Upper lobe of left lung (tissue), 6 donors: ENCODE data around the gene GET4. TPM values are rescaled to one million over a fixed set of nuclear protein-coding genes. Genes with fewer than 3 reads are reported as not detected.
A peak's percentile ranks its signal among the peaks of the same experiment; 100 is the strongest.

Experiments
- ATAC-seq, 2 donors: fragments of 200-7000 bp; cut with Tn5 transposase; one replicate each; pipeline ENCODE4 v1.9.1; 2022; ENCODE audit warnings: mild to moderate bottlenecking in 2 of 2, moderate library complexity in 2 of 2; ENCODE audit not compliant: low FRiP score in 2 of 2
- DNase-seq, 2 donors: peaks; one replicate each; pipeline ENCODE4 v3.0.0-alpha.2; 2019 to 2020
- H3K27ac ChIP-seq, 4 donors: fragments of 200-600 bp; sonication (generic); one replicate each; pipeline ENCODE4 v1.5.1; 2016 to 2019
- H3K27me3 ChIP-seq, 4 donors: fragments of 200-600 bp; sonication (generic); one replicate each; pipeline ENCODE4 v1.5.1; 2017 to 2019
- H3K36me3 ChIP-seq, 4 donors: fragments of 200-600 bp; sonication (generic); one replicate each; pipeline ENCODE4 v1.5.1; 2016 to 2019
- H3K4me1 ChIP-seq, 4 donors: fragments of 200-600 bp; sonication (generic); one replicate each; pipeline ENCODE4 v1.5.1; 2018 to 2019
- H3K4me3 ChIP-seq, 4 donors: fragments of 200-600 bp; sonication (generic); one replicate each; pipeline ENCODE4 v1.5.1; 2017 to 2019; ENCODE audit warnings: mild to moderate bottlenecking in 2 of 4, moderate library complexity in 1 of 4
- H3K9me3 ChIP-seq, 4 donors: fragments of 200-600 bp; sonication (generic); one replicate each; pipeline ENCODE4 v1.5.1; 2018 to 2019
- CTCF ChIP-seq, 6 experiments: fragments of 450-650 bp in 4 of 6; fragments of 200-600 bp in 2 of 6; sonication (generic) in 2 of 6; IDR thresholded peaks; one replicate each; pipeline ENCODE4 v1.5.1; 2016 to 2019; ENCODE audit warnings: antibody characterized with exemption in 6 of 6
- EP300 ChIP-seq, 4 donors: sonication (generic); formaldehyde crosslinking; IDR thresholded peaks; one replicate each; pipeline ENCODE4 v1.5.1; 2017; ENCODE audit warnings: antibody characterized with exemption in 4 of 4, control low read depth in 2 of 4
- POLR2A ChIP-seq, 4 donors: fragments of 450-650 bp; IDR thresholded peaks; one replicate each; pipeline ENCODE4 v1.5.1; 2016 to 2017; ENCODE audit warnings: antibody characterized with exemption in 4 of 4, mild to moderate bottlenecking in 2 of 4
- POLR2AphosphoS5 ChIP-seq, 2 donors: sonication (generic); formaldehyde crosslinking; IDR thresholded peaks; one replicate each; pipeline ENCODE4 v1.5.1; 2017; ENCODE audit warnings: antibody characterized with exemption in 2 of 2
- WGBS, 2 donors: methylation state at CpG; one replicate each; pipeline ENCODE4 v1.1.5; 2017 to 2018; 5-methylcytosine and 5-hydroxymethylcytosine counted together
- total RNA-seq, 6 donors: library from RNA; depleted of rRNA in 4 of 6; stranded (reverse); fragments of >200 nt in 4 of 6; gene quantifications; one replicate each; pipeline versions ENCODE4 v1.1.0 to v1.2.1, GENCODE V29; 2016 to 2021
- donor health status: DM: no; HTN: no; CAD: no; lungs with moderate emphysema.
- donor health status: DM: no; HTN: yes; CAD: no; lungs with severe emphysema.

Gene GET4
- total RNA-seq, 6 donors from 2014 or later, result 26.0 to 82.6 (median 40.8) TPM

- H3K9me3 ChIP-seq, result no peaks in the 10 kb centered on the region
- H3K27me3 ChIP-seq, result no peaks in the 10 kb centered on the region
- H3K27ac ChIP-seq, result peak overlapping the region in 1 of 4 donors; percentile 37
- no peak overlapping the region for H3K4me3 ChIP-seq
- peak in 1 of 2 donors; percentile 2 for ATAC-seq
- WGBS, 2 donors, result 80 to 87% methylated on average over 2 to 8 of the region's 8 CpGs
- peaks cover 0 to 36% (median 28%) of the 10 kb centered on the region in 4 donors for H3K36me3 ChIP-seq
- H3K4me1 ChIP-seq, result peaks cover 15 to 25% (median 22%) of the 10 kb centered on the region in 4 donors
- TF ChIP-seq EP300 (IDR thresholded peaks at IDR 0.05), result no peak
- TF ChIP-seq CTCF (IDR thresholded peaks at IDR 0.05), result no peak
- TF ChIP-seq POLR2A (IDR thresholded peaks at IDR 0.05), result no peak
- TF ChIP-seq POLR2AphosphoS5 (IDR thresholded peaks at IDR 0.05), result no peak
- peak in 1 of 2 donors; percentile 76 for DNase-seq
Measured at GRCh38 chr7:901041-901387, 24.7 kb downstream of the GET4 start.

GRCh38 chr7:901388-902154 is 25.2 kb downstream of the GET4 start:
- TF ChIP-seq POLR2A (IDR thresholded peaks at IDR 0.05) (no peak), CTCF (IDR thresholded peaks at IDR 0.05) (no peak), POLR2AphosphoS5 (IDR thresholded peaks at IDR 0.05) (no peak), EP300 (IDR thresholded peaks at IDR 0.05) (no peak)
- H3K9me3 ChIP-seq, result no peaks in the 10 kb centered on the region
- H3K27me3 ChIP-seq, result no peaks in the 10 kb centered on the region
- WGBS, 2 donors, result 42 to 45% methylated on average over 8 to 12 of the region's 24 CpGs
- H3K27ac ChIP-seq, result peak overlapping the region in 1 of 4 donors; percentile 37
- DNase-seq, result peak; percentile 87 to 88
- H3K4me3 ChIP-seq, result no peak overlapping the region
- H3K4me1 ChIP-seq, result peaks cover 15 to 25% (median 22%) of the 10 kb centered on the region in 4 donors
- ATAC-seq, result peak; percentile 60 to 67
- H3K36me3 ChIP-seq, result peaks cover 0 to 30% (median 22%) of the 10 kb centered on the region in 4 donors

- DNase-seq, result peak in 1 of 2 donors; percentile 53
- Histone ChIP-seq H3K4me1 (peaks cover 12 to 20% (median 16%) of the 10 kb centered on the region in 4 donors), H3K36me3 (peaks cover 0 to 17% (median 9%) of the 10 kb centered on the region in 4 donors), H3K9me3 (no peaks in the 10 kb centered on the region), H3K27ac (no peak overlapping the region), H3K27me3 (no peaks in the 10 kb centered on the region), H3K4me3 (no peak overlapping the region)
- 91 to 93% methylated on average over 22 of the region's 22 CpGs for WGBS, 2 donors
- no peak for ATAC-seq
- no peak for TF ChIP-seq POLR2A (IDR thresholded peaks at IDR 0.05)
- TF ChIP-seq CTCF (IDR thresholded peaks at IDR 0.05), result no peak
- no peak for TF ChIP-seq EP300 (IDR thresholded peaks at IDR 0.05)
- no peak for TF ChIP-seq POLR2AphosphoS5 (IDR thresholded peaks at IDR 0.05)
Measured at GRCh38 chr7:902996-903395, 26.6 kb downstream of the GET4 start.

DNA sequence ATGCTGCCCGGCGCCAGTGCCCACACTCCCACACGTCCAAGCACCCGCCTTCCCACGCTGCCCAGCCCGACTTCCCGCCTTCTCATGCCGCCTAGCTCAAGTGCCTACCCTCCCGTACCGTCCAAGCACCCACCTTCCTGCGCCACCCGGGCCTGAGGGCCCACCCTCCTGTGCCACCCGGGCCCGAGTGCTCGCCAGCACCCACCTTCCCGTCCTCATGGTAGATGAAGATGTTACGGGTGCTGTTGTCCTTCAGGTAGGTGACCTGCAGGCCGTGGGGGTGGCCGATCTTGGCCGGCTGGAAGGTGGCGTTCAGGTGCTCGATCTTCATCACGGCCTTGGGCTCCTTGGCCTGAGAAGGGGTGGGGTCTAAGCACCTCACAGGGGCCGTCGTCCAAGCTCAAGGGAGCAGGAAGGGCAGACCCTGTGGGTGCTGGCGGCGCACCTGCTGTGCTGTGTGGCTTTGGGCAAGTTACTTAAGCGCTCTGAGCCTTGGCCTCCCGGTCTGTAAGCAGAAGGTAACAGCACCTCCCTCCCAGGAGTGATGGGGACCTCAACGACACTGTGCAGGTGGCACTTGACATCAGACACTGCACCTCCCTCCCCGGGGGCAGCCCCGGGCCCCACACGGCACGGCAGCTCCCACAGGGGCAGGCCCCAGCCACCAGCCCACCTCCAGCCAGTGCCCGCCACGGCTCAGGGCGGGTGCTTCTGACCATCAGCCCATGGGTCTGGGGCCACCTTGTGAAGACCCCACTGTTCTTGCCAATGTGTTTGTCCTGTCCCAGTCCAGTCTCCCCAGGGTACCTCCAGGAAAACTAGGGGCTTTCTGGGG is 27.8 kb downstream of the GET4 start:
- Histone ChIP-seq H3K4me1 (peaks cover 8 to 21% (median 15%) of the 10 kb centered on the region in 4 donors), H3K27ac (no peak overlapping the region), H3K36me3 (peaks cover 0 to 7% (median 2%) of the 10 kb centered on the region in 4 donors), H3K4me3 (no peak overlapping the region), H3K27me3 (no peaks in the 10 kb centered on the region), H3K9me3 (no peaks in the 10 kb centered on the region)
- DNase-seq (peak in 1 of 2 donors; percentile 75), ATAC-seq (no peak)
- WGBS, 2 donors, result 93 to 94% methylated on average over 16 to 25 of the region's 37 CpGs
- no peak for TF ChIP-seq EP300 (IDR thresholded peaks at IDR 0.05)
- no peak for TF ChIP-seq POLR2AphosphoS5 (IDR thresholded peaks at IDR 0.05)
- no peak for TF ChIP-seq CTCF (IDR thresholded peaks at IDR 0.05)
